Omental fat pad (tissue), 4 donors: Measurements from ENCODE around the gene KCTD17. TPM values are rescaled to one million over a fixed set of nuclear protein-coding genes. Genes with fewer than 3 reads are reported as not detected.

Source experiments
- ATAC-seq: fragments of 150-250 bp; one replicate; pipeline ENCODE4 v1.9.1; 2016; ENCODE audit warnings: mild to moderate bottlenecking, moderate library complexity; ENCODE audit not compliant: low FRiP score
- DNase-seq: peaks from one replicate; pipeline ENCODE4 v3.0.0-alpha.2; 2019; ENCODE audit warnings: low spot score
- CTCF ChIP-seq, 3 donors: fragments of 450-650 bp; IDR thresholded peaks; one replicate each; pipeline ENCODE4 v1.5.1; 2016 to 2017; ENCODE audit warnings: antibody characterized with exemption in 3 of 3, mild to moderate bottlenecking in 3 of 3, moderate library complexity in 2 of 3
- total RNA-seq, 4 donors: library from RNA; depleted of rRNA; stranded (reverse); fragments of >200 nt; gene quantifications; one replicate each; pipeline ENCODE4 v1.1.0, GENCODE V29; 2016

Gene KCTD17
- 10 to 100 TPM in 1 of 4 donors, 1 to 10 TPM in 3; 6.2 to 17.3 (median 8.3) TPM for total RNA-seq

GRCh38 chr22:37051391-37052385 lies at the start of gene KCTD17:
TSS of gene KCTD17 (plus strand) at chr22:37051742. CDS start at chr22:37051761, 19 bp downstream.
- DNase-seq (no peak), ATAC-seq (peak; percentile 85)
- no peak for TF ChIP-seq CTCF (IDR thresholded peaks at IDR 0.05)

GRCh38 chr22:37001826-37002225 lies 49.7 kb upstream of the KCTD17 start:
- ATAC-seq: no peak
- no peak for TF ChIP-seq CTCF (IDR thresholded peaks at IDR 0.05)
- peak; percentile 14 for DNase-seq

- ATAC-seq (no peak), DNase-seq (peak; percentile 20)
- no peak for TF ChIP-seq CTCF (IDR thresholded peaks at IDR 0.05)
Observed at GRCh38 chr22:37002633-37003032, 48.9 kb upstream of the KCTD17 start.

- DNase-seq: no peak
- no peak for ATAC-seq
Observed at GRCh38 chr22:37007651-37008050, 43.9 kb upstream of the KCTD17 start.

GRCh38 chr22:37008365-37008764 lies 43.2 kb upstream of the KCTD17 start:
- no peak for TF ChIP-seq CTCF (IDR thresholded peaks at IDR 0.05)
- ATAC-seq (no peak), DNase-seq (no peak)

More at GRCh38 chr22:37007651-37008050, 43.9 kb upstream of the KCTD17 start:
- no peak for TF ChIP-seq CTCF (IDR thresholded peaks at IDR 0.05)

GRCh38 chr22:37009490-37009889 lies 42.1 kb upstream of the KCTD17 start:
- TF ChIP-seq CTCF (IDR thresholded peaks at IDR 0.05): no peak
- no peak for ATAC-seq
- no peak for DNase-seq

GRCh38 chr22:37010174-37010573 lies 41.4 kb upstream of the KCTD17 start:
- no peak for TF ChIP-seq CTCF (IDR thresholded peaks at IDR 0.05)
- ATAC-seq (no peak), DNase-seq (no peak)
